Activated CD8-positive, alpha-beta memory T cell treated with anti-CD3 and anti-CD28 coated beads, Interleukin-2, amount 10 ng/mL, durations not matched to agents 7 days and 5 days (primary cell): ENCODE results near the gene ASTL. TPM values are rescaled to one million over a fixed set of nuclear protein-coding genes. Genes with fewer than 3 reads are reported as not detected.
A peak's percentile ranks its signal among the peaks of the same experiment; 100 is the strongest.

Experiments used
- ATAC-seq: fragments of 150-1000 bp; cut with Tn5 transposase; one replicate; pipeline ENCODE4 v1.10.0; 2021; ENCODE audit warnings: moderate library complexity
- CTCF ChIA-PET: fragments of 350-600 bp; sonication (Branson Sonifier 250); formaldehyde crosslinking; loops from one replicate; lab custom pipeline; 2021; ENCODE audit warnings: antibody characterized with exemption; lab: Charles Lee
- DNase-seq: peaks from one replicate; pipeline ENCODE4 v3.0.0-alpha.2; 2020
- H3K27ac Mint-ChIP-seq: one replicate; pipeline ENCODE4 v1.8.0; 2021; ENCODE audit warnings: mild to moderate bottlenecking, mixed read lengths
- H3K27me3 Mint-ChIP-seq: one replicate; pipeline ENCODE4 v1.8.0; 2021; ENCODE audit warnings: mixed read lengths
- H3K36me3 Mint-ChIP-seq: one replicate; pipeline ENCODE4 v1.8.0; 2021; ENCODE audit warnings: mild to moderate bottlenecking, mixed read lengths
- H3K4me1 Mint-ChIP-seq: one replicate; pipeline ENCODE4 v1.8.0; 2021; ENCODE audit warnings: mixed read lengths
- H3K4me3 Mint-ChIP-seq: one replicate; pipeline ENCODE4 v1.8.0; 2021; ENCODE audit warnings: mild to moderate bottlenecking, moderate library complexity, mixed read lengths
- H3K9me3 Mint-ChIP-seq: one replicate; pipeline ENCODE4 v1.8.0; 2022; ENCODE audit warnings: low read depth, mixed read lengths
- total RNA-seq, 2 experiments: library from RNA; stranded (reverse); gene quantifications; one replicate each; pipeline ENCODE4 v1.2.3, GENCODE V29; 2021

ASTL gene
- total RNA-seq = 1 to 10 TPM; 1.9 to 6.4 TPM

DNA sequence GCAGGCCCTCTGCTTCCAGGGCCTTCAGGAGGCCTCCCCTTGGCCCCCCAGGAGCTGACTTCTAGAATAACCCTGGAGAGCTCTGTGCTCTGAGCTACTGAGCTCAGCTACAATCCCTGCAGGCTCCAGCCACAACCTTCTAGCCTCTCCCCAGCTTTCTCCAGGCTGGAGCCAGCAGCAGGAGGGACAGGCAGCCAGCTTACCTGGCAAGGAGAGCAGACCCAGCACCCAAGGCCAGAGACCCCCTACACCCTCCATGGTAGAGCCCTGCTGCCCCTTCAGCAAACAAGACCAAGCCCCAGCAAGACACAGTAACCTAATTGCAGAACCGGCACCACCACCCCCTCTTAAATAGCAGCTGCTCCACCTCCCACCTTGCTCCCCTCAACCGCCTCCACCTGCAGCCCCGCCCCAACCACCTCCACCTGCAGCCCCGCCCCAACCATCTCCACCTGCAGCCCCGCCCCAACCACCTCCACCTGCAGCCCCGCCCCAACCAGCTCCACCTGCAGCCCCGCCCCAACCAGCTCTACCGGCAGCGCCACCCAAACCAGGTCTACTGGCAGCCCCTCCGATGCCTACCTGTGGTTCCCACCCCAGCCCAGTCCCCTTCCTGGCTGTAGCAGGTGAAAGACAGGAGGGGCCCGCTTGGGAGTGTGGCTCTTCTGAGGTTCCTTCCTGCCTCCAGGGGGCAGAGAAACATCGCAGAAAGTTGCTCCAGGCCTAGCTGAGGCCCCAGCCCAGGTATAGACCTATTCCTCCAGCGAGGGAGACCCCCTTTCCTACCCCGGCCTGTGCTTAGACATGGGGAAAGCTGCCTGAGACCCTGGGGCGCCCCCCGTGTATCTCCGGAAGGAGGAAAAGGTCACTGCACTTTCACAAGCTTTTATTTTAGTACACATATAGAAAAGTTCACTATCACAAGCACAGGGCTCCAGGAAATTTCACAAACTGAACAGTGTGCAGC, at the start of gene ASTL:
Gene ASTL, minus strand, starts transcription at position 324 of the 967 bp plus-strand sequence. Its CDS starts 66 bp downstream, at position 258.
- no peaks in the 10 kb centered on the region for H3K9me3 Mint-ChIP-seq
- H3K36me3 Mint-ChIP-seq = peaks cover 9% of the 10 kb centered on the region
- DNase-seq (peak; percentile 78), ATAC-seq (peak; percentile 38)
- H3K27ac Mint-ChIP-seq = no peak within 1 kb of the TSS
- CTCF ChIA-PET = interaction anchor here (0.6 to 20.2 kb wide), 22 partner anchors 8 to 641 kb away, joined by 3 to 675 read pairs (median 8); partner anchors contain the start of genes ADRA2B, ANKRD36C, NEURL3 and STARD7
- H3K4me1 Mint-ChIP-seq = peaks cover 18% of the 10 kb centered on the region
- H3K27me3 Mint-ChIP-seq = no peaks in the 10 kb centered on the region
- no peak within 1 kb of the TSS for H3K4me3 Mint-ChIP-seq

DNA sequence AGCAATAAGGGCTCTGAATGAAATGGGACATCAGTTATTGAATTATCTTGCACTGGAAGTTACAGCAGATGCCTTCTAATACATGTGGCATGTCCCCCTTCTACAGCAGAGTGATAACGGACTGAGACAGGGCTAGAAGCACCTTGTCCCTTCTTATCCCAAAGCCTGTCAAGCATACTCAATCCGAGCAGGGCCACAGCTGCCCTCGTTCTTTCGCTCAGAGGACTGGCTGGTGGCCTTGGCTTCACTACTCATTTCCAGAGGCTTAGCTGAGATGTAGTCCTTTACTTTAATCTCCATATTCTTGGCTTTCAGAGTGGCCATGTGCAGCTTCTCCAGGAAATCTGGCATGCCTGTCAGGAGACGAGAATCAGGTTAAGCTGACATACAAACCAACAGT, 48.3 kb upstream of the ASTL start:
- H3K27me3 Mint-ChIP-seq = no peaks in the 10 kb centered on the region
- H3K27ac Mint-ChIP-seq = no peak overlapping the region
- ATAC-seq = no peak

DNA sequence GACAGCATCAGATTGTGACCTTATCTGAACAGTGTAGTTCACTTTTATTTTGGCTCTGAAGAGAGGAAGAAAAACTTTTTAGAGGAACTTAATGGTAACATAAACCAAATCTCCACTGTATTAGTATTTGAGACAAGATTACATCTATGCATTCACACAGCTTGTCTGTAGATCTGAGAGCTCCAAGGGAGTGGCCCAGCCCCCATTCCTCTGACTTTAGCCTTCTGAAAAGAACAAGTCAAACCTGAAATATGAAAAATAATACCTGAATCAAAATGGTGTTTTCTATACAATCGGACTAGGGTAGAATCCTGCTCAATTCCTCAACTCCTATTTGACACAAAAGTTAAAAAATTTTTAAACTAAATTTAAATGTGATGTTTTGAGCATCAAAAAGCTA, 47.2 kb upstream of the ASTL start:
- DNase-seq (no peak), ATAC-seq (no peak)
- Mint-ChIP-seq H3K4me3 (no peak overlapping the region), H3K4me1 (peaks cover 9% of the 10 kb centered on the region), H3K9me3 (no peaks in the 10 kb centered on the region), H3K27ac (no peak overlapping the region), H3K36me3 (peaks cover 42% of the 10 kb centered on the region), H3K27me3 (no peaks in the 10 kb centered on the region)
- CTCF ChIA-PET = interaction anchor here (1.0 to 7.2 kb wide), 3 partner anchors 11 to 46 kb away, joined by 3 to 33 read pairs (median 4); no protein-coding TSS in a partner anchor

More for the DNA sequence above, 48.3 kb upstream of the ASTL start:
- Mint-ChIP-seq H3K9me3 (no peaks in the 10 kb centered on the region), H3K4me1 (peaks cover under 1% of the 10 kb centered on the region), H3K4me3 (no peak overlapping the region), H3K36me3 (peaks cover 47% of the 10 kb centered on the region)
- CTCF ChIA-PET = interaction anchor here (1.6 to 7.2 kb wide), 2 partner anchors 12 to 13 kb away, joined by 4 to 33 read pairs; no protein-coding TSS in a partner anchor
- DNase-seq = peak; percentile 18

DNA sequence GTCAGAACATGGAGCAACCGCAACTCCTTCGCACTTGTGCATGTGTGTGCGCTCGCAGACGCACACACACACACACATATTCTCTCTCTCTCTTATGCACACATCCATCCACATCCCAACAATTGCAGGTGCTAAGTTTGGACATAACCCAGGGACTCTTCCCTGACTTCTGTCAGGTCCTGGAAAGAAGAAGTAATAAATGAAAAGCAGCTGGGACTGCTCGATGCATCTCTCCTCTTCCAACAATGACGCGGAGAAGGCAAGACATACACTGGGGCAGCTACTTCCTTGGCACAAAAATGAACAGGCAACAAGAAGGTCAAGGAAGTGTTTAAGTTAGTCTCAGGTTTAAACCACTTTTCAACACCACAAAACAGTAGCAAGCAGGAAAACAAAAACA, 46.7 kb upstream of the ASTL start:
- ATAC-seq (no peak), DNase-seq (no peak)
- H3K27ac Mint-ChIP-seq = no peak overlapping the region
- CTCF ChIA-PET = interaction anchor here (1.0 to 7.2 kb wide), 3 partner anchors 10 to 46 kb away, joined by 3 to 33 read pairs (median 4); no protein-coding TSS in a partner anchor
- no peak overlapping the region for H3K4me3 Mint-ChIP-seq
- H3K27me3 Mint-ChIP-seq = no peaks in the 10 kb centered on the region
- H3K4me1 Mint-ChIP-seq = peaks cover 11% of the 10 kb centered on the region
- H3K9me3 Mint-ChIP-seq = no peaks in the 10 kb centered on the region
- peaks cover 42% of the 10 kb centered on the region for H3K36me3 Mint-ChIP-seq

DNA sequence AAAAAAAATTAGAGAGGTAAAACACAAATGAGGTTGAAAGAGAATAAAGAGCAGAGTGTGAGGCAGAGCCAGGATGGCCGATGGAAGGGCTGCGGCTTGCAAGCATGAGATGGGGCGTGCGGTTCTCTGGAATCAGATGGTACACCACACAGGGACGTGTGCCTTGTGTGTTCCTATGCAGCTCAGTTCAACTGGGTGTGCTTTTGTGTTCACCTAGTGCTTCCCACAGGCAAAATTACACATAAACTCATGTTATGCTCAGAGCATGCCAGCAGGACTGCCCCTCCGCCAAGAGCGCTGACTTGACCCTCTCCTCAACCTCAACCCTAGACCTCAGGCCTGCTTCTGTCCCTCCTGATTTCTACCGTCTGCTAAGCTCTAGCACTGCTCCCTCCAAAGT, 45.9 kb upstream of the ASTL start:
- H3K4me3 Mint-ChIP-seq = no peak overlapping the region
- ATAC-seq = no peak
- CTCF ChIA-PET = interaction anchor here (1.5 kb wide), 1 partner anchor 15 kb away, joined by 4 read pairs; no protein-coding TSS in a partner anchor
- no peak for DNase-seq
- H3K27me3 Mint-ChIP-seq = no peaks in the 10 kb centered on the region
- H3K27ac Mint-ChIP-seq = no peak overlapping the region
- peaks cover 38% of the 10 kb centered on the region for H3K36me3 Mint-ChIP-seq
- H3K9me3 Mint-ChIP-seq = no peaks in the 10 kb centered on the region
- H3K4me1 Mint-ChIP-seq = peaks cover 15% of the 10 kb centered on the region

DNA sequence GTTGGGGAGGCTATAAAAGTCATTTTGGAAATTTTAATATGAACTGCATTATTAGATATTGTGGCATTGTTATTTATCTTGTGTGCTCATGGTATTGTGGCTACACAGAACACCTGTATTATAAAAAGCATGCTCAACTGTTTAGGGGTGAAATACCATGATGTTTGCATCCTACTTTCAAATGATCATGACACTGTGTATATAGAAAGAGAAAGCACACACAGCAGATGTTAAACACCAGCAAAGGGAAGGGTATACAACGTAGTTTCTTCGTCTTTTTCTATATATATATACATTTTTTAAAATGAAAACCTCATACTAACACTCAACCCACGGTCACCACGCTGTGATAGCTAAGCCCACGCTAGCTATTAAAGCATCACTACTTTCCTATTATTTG, 43.2 kb upstream of the ASTL start:
- no peaks in the 10 kb centered on the region for H3K9me3 Mint-ChIP-seq
- peaks cover 27% of the 10 kb centered on the region for H3K36me3 Mint-ChIP-seq
- peaks cover 15% of the 10 kb centered on the region for H3K4me1 Mint-ChIP-seq
- no peak overlapping the region for H3K4me3 Mint-ChIP-seq
- H3K27ac Mint-ChIP-seq = no peak overlapping the region
- ATAC-seq (no peak), DNase-seq (no peak)
- CTCF ChIA-PET = interaction anchor here (2.6 kb wide), 1 partner anchor 43 kb away, joined by 23 read pairs; the partner anchor contains the start of gene ASTL
- H3K27me3 Mint-ChIP-seq = no peaks in the 10 kb centered on the region

DNA sequence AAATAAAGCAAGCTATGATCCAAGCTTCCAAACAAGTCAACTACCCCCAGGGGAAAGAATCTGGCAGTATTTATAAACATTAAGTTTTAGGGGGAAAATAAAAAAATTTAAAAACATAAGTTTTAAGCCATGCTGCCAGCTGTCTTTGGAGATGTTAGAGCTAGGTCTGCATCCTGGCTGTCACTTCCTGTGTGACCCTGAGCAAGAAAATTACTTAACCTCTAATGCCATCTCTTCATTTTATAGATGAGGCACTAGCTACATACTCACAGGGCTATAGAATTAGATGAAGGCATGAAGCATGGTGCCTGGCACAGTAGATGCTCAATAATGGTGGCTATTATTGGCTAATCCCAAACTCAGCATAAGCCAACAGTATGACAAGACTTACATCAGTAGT, 42.2 kb upstream of the ASTL start:
- H3K27ac Mint-ChIP-seq = no peak overlapping the region
- no peaks in the 10 kb centered on the region for H3K27me3 Mint-ChIP-seq
- H3K4me1 Mint-ChIP-seq = peaks cover 15% of the 10 kb centered on the region
- no peaks in the 10 kb centered on the region for H3K9me3 Mint-ChIP-seq
- no peak for DNase-seq
- CTCF ChIA-PET = interaction anchor here (1.1 to 2.6 kb wide), 3 partner anchors 37 to 64 kb away, joined by 3 to 23 read pairs (median 5); partner anchors contain the start of gene ASTL
- peaks cover 18% of the 10 kb centered on the region for H3K36me3 Mint-ChIP-seq
- ATAC-seq = peak; percentile 47
- H3K4me3 Mint-ChIP-seq = no peak overlapping the region

DNA sequence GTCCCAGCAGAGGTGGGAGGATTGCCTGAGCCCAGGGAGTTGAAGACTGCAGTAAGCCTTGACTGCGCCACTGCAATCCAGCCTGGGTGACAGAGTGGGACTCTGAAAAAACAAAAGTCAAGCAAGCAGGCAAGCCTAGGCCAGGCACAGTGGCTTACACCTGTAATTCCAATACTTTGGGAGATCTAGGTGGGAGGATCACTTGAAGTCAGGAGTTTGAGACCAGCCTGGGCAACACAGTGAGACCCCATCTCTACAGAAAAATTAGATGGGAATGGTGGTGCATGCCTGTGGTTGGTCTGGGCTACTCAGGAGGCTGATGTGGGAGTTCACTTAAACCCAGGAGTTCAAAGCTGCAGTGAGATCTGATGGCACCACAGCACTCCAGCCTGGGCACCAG, 41.7 kb upstream of the ASTL start:
- no peak overlapping the region for H3K27ac Mint-ChIP-seq
- DNase-seq = no peak

DNA sequence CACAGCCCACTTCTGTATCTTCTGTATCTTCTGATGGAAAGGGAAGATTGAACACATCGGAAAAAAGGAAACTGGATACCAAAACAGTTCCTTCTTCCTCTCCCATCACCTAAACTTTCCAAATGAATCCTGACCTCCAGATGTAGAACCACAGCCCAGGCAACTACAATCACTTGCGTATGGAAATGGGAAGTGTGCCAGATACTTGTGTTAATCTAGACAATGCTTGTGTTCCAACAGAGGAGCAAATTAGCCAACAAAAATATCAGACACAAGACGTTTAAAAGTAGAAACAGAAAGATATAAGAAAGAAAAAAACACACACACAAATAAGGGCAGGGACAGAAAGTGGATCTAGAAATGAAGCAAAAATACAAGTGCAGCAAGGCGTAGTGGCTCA, 38.4 kb upstream of the ASTL start:
- H3K36me3 Mint-ChIP-seq = no peaks in the 10 kb centered on the region
- H3K9me3 Mint-ChIP-seq = no peaks in the 10 kb centered on the region
- H3K27ac Mint-ChIP-seq = no peak overlapping the region
- CTCF ChIA-PET = interaction anchor here (1.3 to 27.2 kb wide), 5 partner anchors 13 to 83 kb away, joined by 4 to 675 read pairs (median 29); partner anchors contain the start of genes ADRA2B, ASTL and DUSP2
- H3K4me3 Mint-ChIP-seq = no peak overlapping the region
- no peak for ATAC-seq
- peaks cover 19% of the 10 kb centered on the region for H3K4me1 Mint-ChIP-seq
- no peaks in the 10 kb centered on the region for H3K27me3 Mint-ChIP-seq
- DNase-seq = no peak

More for the DNA sequence above, 41.7 kb upstream of the ASTL start:
- peaks cover 13% of the 10 kb centered on the region for H3K36me3 Mint-ChIP-seq
- no peak for ATAC-seq
- no peaks in the 10 kb centered on the region for H3K9me3 Mint-ChIP-seq
- CTCF ChIA-PET = interaction anchor here (1.1 to 2.6 kb wide), 3 partner anchors 36 to 63 kb away, joined by 3 to 23 read pairs (median 5); partner anchors contain the start of gene ASTL
- H3K4me1 Mint-ChIP-seq = peaks cover 15% of the 10 kb centered on the region
- H3K4me3 Mint-ChIP-seq = no peak overlapping the region
- no peaks in the 10 kb centered on the region for H3K27me3 Mint-ChIP-seq

DNA sequence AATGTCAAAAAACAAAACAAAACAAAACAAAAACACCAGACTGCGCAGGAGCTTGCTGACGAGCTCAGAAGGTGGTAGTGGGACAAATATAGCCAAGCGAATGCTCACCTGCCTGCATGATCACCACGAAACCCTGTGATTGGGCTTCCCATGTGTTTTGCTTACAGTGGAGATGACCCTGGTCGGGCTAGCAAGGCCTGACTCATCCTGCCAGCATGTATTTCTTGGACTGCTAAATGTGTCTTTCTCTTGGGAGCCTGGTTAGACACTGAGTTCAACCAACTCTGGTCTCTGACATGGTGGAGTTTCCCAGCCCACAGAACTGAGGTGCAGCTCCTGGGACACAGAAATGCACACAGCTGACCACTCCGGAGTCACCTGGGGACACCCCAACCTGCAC, 37.6 kb upstream of the ASTL start:
- H3K27ac Mint-ChIP-seq = no peak overlapping the region
- H3K4me1 Mint-ChIP-seq = peaks cover 15% of the 10 kb centered on the region
- CTCF ChIA-PET = interaction anchor here (0.7 to 27.2 kb wide), 10 partner anchors 12 to 83 kb away, joined by 3 to 675 read pairs (median 23); partner anchors contain the start of genes ADRA2B, ASTL, DUSP2 and STARD7
- H3K27me3 Mint-ChIP-seq = no peaks in the 10 kb centered on the region
- DNase-seq = peak; percentile 16
- H3K9me3 Mint-ChIP-seq = no peaks in the 10 kb centered on the region
- no peak for ATAC-seq
- H3K36me3 Mint-ChIP-seq = no peaks in the 10 kb centered on the region
- no peak overlapping the region for H3K4me3 Mint-ChIP-seq

DNA sequence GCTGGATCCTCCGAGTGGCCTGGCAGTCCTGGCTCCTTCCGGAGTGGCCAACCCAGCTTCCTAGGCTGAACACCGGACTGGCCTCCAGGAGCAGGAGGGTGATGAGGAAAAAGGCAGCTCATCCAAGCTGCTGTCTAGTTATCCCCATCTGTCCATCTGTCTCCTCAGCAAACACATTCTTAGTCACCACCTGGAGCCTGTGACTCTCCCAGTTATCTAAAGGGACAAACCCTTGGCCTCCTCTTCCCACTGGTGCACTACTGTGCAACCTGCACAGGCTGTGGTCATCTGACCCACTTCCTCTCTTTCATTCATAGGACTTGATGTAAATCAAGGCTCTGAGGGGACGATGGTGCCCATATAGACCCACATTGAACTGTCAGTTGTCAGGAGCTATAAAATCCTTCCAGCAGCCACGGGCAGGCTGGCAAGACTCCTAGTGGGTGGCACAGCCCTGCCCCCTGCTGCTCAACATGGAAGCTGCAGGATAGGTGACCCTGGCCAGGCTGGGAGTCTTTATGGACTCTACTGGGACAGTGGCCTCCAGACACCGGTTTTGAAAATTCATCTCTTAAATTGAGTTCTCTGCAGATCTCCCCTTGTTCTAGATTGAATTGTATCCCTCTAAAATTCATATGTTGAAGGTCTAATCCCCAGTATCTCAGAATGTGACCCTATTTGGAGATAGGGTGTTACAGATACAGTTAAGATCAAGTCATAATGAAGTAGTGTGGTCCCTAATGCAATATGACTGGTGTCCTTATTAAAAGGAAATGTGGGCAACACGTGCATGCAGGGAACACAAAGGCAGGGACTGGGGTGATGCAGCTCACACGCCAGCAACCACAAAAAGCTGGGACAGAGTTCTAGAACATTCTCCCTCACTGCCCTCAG, 36.2 kb upstream of the ASTL start:
- peak; percentile 88 for DNase-seq
- ATAC-seq = peak; percentile 99
- no peaks in the 10 kb centered on the region for H3K36me3 Mint-ChIP-seq
- H3K4me1 Mint-ChIP-seq = peaks cover 5% of the 10 kb centered on the region
- CTCF ChIA-PET = interaction anchor here (0.6 to 27.2 kb wide), 34 partner anchors 8 to 181 kb away, joined by 3 to 675 read pairs (median 5); partner anchors contain the start of genes ADRA2B, ANKRD36C, ASTL and DUSP2
- H3K9me3 Mint-ChIP-seq = peaks cover 2% of the 10 kb centered on the region
- no peaks in the 10 kb centered on the region for H3K27me3 Mint-ChIP-seq
- no peak overlapping the region for H3K4me3 Mint-ChIP-seq
- H3K27ac Mint-ChIP-seq = peak overlapping the region; percentile 3

DNA sequence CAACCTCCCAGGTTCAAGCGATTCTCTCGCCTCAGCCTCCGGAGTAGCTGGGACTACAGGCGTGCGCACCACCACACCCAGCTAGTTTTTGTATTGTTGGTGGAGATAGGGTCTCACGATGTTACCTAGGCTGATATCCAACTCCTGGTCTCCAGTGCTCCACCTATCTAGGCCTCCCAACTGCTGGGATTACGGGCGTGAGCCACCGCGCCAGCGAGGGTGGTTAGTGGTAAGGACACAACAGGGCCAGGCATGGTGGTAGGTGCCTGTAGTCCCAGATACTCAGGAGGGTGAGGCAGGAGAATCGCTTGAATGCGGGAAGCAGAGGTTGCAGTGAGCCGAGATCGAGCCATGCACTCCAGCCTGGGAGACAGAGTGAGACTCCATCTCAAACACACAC, 33.5 kb upstream of the ASTL start:
- H3K36me3 Mint-ChIP-seq = peaks cover 2% of the 10 kb centered on the region
- no peak for ATAC-seq
- H3K9me3 Mint-ChIP-seq = peaks cover 4% of the 10 kb centered on the region

More for the DNA sequence above, 33.5 kb upstream of the ASTL start:
- Mint-ChIP-seq H3K4me3 (no peak overlapping the region), H3K27me3 (no peaks in the 10 kb centered on the region), H3K27ac (no peak overlapping the region), H3K4me1 (peaks cover 12% of the 10 kb centered on the region)
- CTCF ChIA-PET = interaction anchor here (27.2 kb wide), 1 partner anchor 27 kb away, joined by 675 read pairs; the partner anchor contains the start of genes ASTL and DUSP2
- no peak for DNase-seq
